WTC11 (cell line): ENCODE results near the gene RAC3. TPM values are rescaled to one million over a fixed set of nuclear protein-coding genes. Genes with fewer than 3 reads are reported as not detected.
"Not testable (repeated sequence)": the region's sequence is repeated elsewhere in the genome, so short reads cannot be mapped to it uniquely, and the experiment has no call there.

ENCODE experiments used
- ATAC-seq: fragments of 200-7000 bp; cut with Tn5 transposase; 2 replicates; pipeline ENCODE4 v1.10.0; 2021; ENCODE audit warnings: mild to moderate bottlenecking, moderate library complexity
- CTCF ChIA-PET: fragments of 300-600 bp; sonication (Branson Sonifier 250); formaldehyde crosslinking; loops from one replicate; lab custom pipeline; 2021; ENCODE audit warnings: antibody characterized with exemption; lab: Charles Lee
- POLR2A ChIA-PET: fragments of 350-600 bp; sonication (Branson Sonifier 250); formaldehyde crosslinking; loops from one replicate; lab custom pipeline; 2021; ENCODE audit warnings: antibody characterized with exemption; lab: Charles Lee
- DNase-seq: peaks from one replicate; pipeline ENCODE4 v3.0.0; 2021; ENCODE audit warnings: low spot score
- H3K27ac Mint-ChIP-seq: 2 replicates; pipeline ENCODE4 v1.8.0; 2021; ENCODE audit warnings: mixed read lengths
- H3K27me3 Mint-ChIP-seq: 2 replicates; pipeline ENCODE4 v1.8.0; 2021; ENCODE audit warnings: low read depth, mild to moderate bottlenecking, moderate library complexity, mixed read lengths
- H3K36me3 Mint-ChIP-seq: 2 replicates; pipeline ENCODE4 v1.8.0; 2021; ENCODE audit warnings: mixed read lengths
- H3K4me1 Mint-ChIP-seq: 2 replicates; pipeline ENCODE4 v1.8.0; 2022; ENCODE audit warnings: mixed read lengths
- H3K4me3 Mint-ChIP-seq: 2 replicates; pipeline ENCODE4 v1.8.0; 2021; ENCODE audit warnings: mild to moderate bottlenecking, moderate library complexity, mixed read lengths
- H3K9me3 Mint-ChIP-seq: 2 replicates; pipeline ENCODE4 v1.8.0; 2021; ENCODE audit warnings: mixed read lengths
- ARID4B ChIP-seq: sonication (generic); formaldehyde crosslinking; IDR thresholded peaks from 2 replicates; pipeline ENCODE4 v1.8.0; 2023; ENCODE audit warnings: missing genetic modification reagents, mild to moderate bottlenecking, borderline replicate concordance
- CREM ChIP-seq: sonication (generic); formaldehyde crosslinking; IDR thresholded peaks from 2 replicates; pipeline ENCODE4 v1.8.1; 2022; ENCODE audit warnings: mild to moderate bottlenecking, missing genetic modification reagents, moderate library complexity
- ELF4 ChIP-seq: sonication (generic); formaldehyde crosslinking; IDR thresholded peaks from 2 replicates; pipeline ENCODE4 v1.8.1; 2022; ENCODE audit warnings: low read depth, mild to moderate bottlenecking, moderate library complexity, missing genetic modification reagents
- FOXP4 ChIP-seq: sonication (generic); formaldehyde crosslinking; IDR thresholded peaks from 2 replicates; pipeline ENCODE4 v1.8.0; 2022; ENCODE audit warnings: mild to moderate bottlenecking, missing genetic modification reagents
- NFYB ChIP-seq: sonication (generic); formaldehyde crosslinking; conservative IDR thresholded peaks from 2 replicates; pipeline ENCODE4 v1.8.0; 2022; ENCODE audit warnings: low read depth, missing genetic modification reagents
- SMAD4 ChIP-seq: sonication (generic); formaldehyde crosslinking; IDR thresholded peaks from 2 replicates; pipeline ENCODE4 v1.8.0; 2022; ENCODE audit warnings: mild to moderate bottlenecking, missing genetic modification reagents
- TEAD1 ChIP-seq: sonication (generic); formaldehyde crosslinking; IDR thresholded peaks from 2 replicates; pipeline ENCODE4 v1.8.0; 2022; ENCODE audit warnings: mild to moderate bottlenecking, missing genetic modification reagents
- TP53 ChIP-seq: sonication (generic); formaldehyde crosslinking; IDR thresholded peaks from 2 replicates; pipeline ENCODE4 v1.8.1; 2023; ENCODE audit warnings: mild to moderate bottlenecking, missing genetic modification reagents
- ZBTB21 ChIP-seq: sonication (generic); formaldehyde crosslinking; IDR thresholded peaks from 2 replicates; pipeline ENCODE4 v1.8.1; 2023; ENCODE audit warnings: mild to moderate bottlenecking, missing genetic modification reagents, borderline replicate concordance
- ZNF121 ChIP-seq: sonication (generic); formaldehyde crosslinking; IDR thresholded peaks from 2 replicates; pipeline ENCODE4 v1.8.0; 2023; ENCODE audit warnings: missing genetic modification reagents
- total RNA-seq: library from RNA; stranded (reverse); gene quantifications from 3 replicates; pipeline ENCODE4 v1.2.3, GENCODE V29; 2021
- TF ChIP-seq, protein P1 (sequence below): sonication (generic); formaldehyde crosslinking; conservative IDR thresholded peaks from 2 replicates; pipeline ENCODE4 v1.8.1; 2023; ENCODE audit warnings: mild to moderate bottlenecking, low read depth, missing genetic modification reagents, moderate library complexity
- TF ChIP-seq, protein P2 (sequence below): sonication (generic); formaldehyde crosslinking; IDR thresholded peaks from 2 replicates; pipeline ENCODE4 v1.8.1; 2023; ENCODE audit warnings: mild to moderate bottlenecking, missing genetic modification reagents
- TF ChIP-seq, protein P3 (sequence below): fragments of 200-600 bp; IDR thresholded peaks from 2 replicates; pipeline ENCODE4 v1.8.0; 2022; ENCODE audit warnings: antibody characterized with exemption
- TF ChIP-seq, protein P4 (sequence below): sonication (generic); formaldehyde crosslinking; IDR thresholded peaks from 2 replicates; pipeline ENCODE4 v1.8.1; 2022; ENCODE audit warnings: mild to moderate bottlenecking, missing genetic modification reagents, moderate library complexity, borderline replicate concordance

The RAC3 gene
- total RNA-seq, 1 experiment from 2014 or later: 163 TPM

DNA sequence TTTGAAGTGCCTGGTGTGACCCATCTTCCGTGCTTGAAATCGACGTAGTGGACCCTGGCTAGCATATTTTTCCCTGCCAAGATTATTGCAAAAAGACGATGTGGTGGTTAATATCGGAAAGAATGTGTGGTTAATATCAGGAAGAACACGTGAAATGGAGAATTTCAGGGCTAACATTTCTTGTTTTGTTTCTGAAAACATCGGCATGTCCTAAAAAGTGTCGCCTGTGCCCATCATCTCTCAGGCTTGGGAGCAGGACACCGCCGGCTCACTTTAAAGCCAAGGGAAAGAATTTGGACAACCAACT lies 6.4 kb downstream of the RAC3 start (continued):
- TF ChIP-seq FOXP4 (CRISPR knock-in tag): no peak
- TF ChIP-seq, protein P1, sequence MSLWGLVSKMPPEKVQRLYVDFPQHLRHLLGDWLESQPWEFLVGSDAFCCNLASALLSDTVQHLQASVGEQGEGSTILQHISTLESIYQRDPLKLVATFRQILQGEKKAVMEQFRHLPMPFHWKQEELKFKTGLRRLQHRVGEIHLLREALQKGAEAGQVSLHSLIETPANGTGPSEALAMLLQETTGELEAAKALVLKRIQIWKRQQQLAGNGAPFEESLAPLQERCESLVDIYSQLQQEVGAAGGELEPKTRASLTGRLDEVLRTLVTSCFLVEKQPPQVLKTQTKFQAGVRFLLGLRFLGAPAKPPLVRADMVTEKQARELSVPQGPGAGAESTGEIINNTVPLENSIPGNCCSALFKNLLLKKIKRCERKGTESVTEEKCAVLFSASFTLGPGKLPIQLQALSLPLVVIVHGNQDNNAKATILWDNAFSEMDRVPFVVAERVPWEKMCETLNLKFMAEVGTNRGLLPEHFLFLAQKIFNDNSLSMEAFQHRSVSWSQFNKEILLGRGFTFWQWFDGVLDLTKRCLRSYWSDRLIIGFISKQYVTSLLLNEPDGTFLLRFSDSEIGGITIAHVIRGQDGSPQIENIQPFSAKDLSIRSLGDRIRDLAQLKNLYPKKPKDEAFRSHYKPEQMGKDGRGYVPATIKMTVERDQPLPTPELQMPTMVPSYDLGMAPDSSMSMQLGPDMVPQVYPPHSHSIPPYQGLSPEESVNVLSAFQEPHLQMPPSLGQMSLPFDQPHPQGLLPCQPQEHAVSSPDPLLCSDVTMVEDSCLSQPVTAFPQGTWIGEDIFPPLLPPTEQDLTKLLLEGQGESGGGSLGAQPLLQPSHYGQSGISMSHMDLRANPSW (CRISPR knock-in tag): no peak
- TF ChIP-seq ELF4 (CRISPR knock-in tag): no peak
- TF ChIP-seq, protein P2, sequence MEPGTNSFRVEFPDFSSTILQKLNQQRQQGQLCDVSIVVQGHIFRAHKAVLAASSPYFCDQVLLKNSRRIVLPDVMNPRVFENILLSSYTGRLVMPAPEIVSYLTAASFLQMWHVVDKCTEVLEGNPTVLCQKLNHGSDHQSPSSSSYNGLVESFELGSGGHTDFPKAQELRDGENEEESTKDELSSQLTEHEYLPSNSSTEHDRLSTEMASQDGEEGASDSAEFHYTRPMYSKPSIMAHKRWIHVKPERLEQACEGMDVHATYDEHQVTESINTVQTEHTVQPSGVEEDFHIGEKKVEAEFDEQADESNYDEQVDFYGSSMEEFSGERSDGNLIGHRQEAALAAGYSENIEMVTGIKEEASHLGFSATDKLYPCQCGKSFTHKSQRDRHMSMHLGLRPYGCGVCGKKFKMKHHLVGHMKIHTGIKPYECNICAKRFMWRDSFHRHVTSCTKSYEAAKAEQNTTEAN (CRISPR knock-in tag): no peak

GRCh38 chr17:82038796-82039409 lies 7.4 kb downstream of the RAC3 start:
- H3K36me3 Mint-ChIP-seq, H3K27ac Mint-ChIP-seq, ATAC-seq, H3K4me3 Mint-ChIP-seq, DNase-seq, POLR2A ChIA-PET, H3K9me3 Mint-ChIP-seq: not testable (repeated sequence)
- Mint-ChIP-seq H3K4me1 (peaks cover 40% of the 10 kb centered on the region), H3K27me3 (peaks cover 10% of the 10 kb centered on the region)
- CTCF ChIA-PET: interaction anchor here (0.8 to 2.0 kb wide), 3 partner anchors 8 to 68 kb away, joined by 3 to 16 read pairs (median 3); no protein-coding TSS in a partner anchor

DNA sequence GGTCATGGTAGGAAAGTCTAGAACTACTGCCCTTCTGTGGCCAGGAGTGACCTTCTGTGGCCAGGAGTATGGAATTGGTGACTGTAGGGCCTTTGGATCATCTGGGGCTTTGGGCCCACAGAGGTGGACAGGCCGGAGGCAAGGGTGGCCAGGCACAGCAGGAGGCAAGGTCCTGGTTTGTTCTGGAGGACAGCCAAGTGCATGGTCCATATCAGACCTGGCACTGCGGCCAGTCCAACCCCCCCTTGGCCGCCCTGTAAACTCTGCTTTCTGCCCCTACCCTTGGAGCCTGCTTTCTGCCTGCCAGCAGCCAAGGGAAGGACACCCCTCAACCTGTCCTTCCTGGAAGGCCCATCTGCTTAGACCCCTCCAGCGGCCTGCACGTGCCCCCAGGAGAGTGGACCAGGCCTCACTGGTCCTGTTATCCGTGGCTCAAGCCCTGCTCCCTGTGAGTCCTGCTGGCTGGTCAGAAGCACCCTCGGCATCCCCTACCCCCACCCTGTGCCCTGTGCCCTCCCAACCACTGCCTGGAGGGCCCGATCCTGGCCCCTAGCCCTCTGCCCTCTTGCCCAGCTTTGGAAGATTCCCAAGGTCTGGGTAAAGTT lies 8.3 kb downstream of the RAC3 start:
- ATAC-seq (no peak), DNase-seq (no peak)
- Mint-ChIP-seq H3K27ac (no peak overlapping the region), H3K27me3 (peaks cover 10% of the 10 kb centered on the region), H3K36me3 (0 out of 2 replicates have a peak, but pooled peaks cover 6% of the 10 kb centered on the region), H3K4me3 (no peak overlapping the region), H3K4me1 (peaks cover 40% of the 10 kb centered on the region), H3K9me3 (no peaks in the 10 kb centered on the region)
- ChIA-PET CTCF (interaction anchor here (1.3 to 1.8 kb wide), 2 partner anchors 9 to 10 kb away, joined by 3 to 13 read pairs; no protein-coding TSS in a partner anchor), POLR2A (no interaction called here)
- no peak for TF ChIP-seq ZNF121 (CRISPR knock-in tag)
- no peak for TF ChIP-seq TEAD1 (CRISPR knock-in tag)
- TF ChIP-seq SMAD4 (CRISPR knock-in tag): no peak
- TF ChIP-seq, protein P3, sequence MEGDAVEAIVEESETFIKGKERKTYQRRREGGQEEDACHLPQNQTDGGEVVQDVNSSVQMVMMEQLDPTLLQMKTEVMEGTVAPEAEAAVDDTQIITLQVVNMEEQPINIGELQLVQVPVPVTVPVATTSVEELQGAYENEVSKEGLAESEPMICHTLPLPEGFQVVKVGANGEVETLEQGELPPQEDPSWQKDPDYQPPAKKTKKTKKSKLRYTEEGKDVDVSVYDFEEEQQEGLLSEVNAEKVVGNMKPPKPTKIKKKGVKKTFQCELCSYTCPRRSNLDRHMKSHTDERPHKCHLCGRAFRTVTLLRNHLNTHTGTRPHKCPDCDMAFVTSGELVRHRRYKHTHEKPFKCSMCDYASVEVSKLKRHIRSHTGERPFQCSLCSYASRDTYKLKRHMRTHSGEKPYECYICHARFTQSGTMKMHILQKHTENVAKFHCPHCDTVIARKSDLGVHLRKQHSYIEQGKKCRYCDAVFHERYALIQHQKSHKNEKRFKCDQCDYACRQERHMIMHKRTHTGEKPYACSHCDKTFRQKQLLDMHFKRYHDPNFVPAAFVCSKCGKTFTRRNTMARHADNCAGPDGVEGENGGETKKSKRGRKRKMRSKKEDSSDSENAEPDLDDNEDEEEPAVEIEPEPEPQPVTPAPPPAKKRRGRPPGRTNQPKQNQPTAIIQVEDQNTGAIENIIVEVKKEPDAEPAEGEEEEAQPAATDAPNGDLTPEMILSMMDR: no peak

GRCh38 chr17:82041144-82041814 lies 9.8 kb downstream of the RAC3 start:
- ATAC-seq: no peak
- ChIA-PET CTCF (interaction anchor here (1.7 to 1.8 kb wide), 2 partner anchors 11 to 63 kb away, joined by 3 to 13 read pairs; no protein-coding TSS in a partner anchor), POLR2A (no interaction called here)
- no peaks in the 10 kb centered on the region for H3K36me3 Mint-ChIP-seq
- H3K27me3 Mint-ChIP-seq: peaks cover 10% of the 10 kb centered on the region
- no peak overlapping the region for H3K4me3 Mint-ChIP-seq
- H3K9me3 Mint-ChIP-seq: no peaks in the 10 kb centered on the region
- H3K4me1 Mint-ChIP-seq: peaks cover 34% of the 10 kb centered on the region
- DNase-seq: no peak
- H3K27ac Mint-ChIP-seq: peak overlapping the region; percentile 34; the same call in 1 of the 2 replicates
- TF ChIP-seq NFYB (CRISPR knock-in tag) (no peak), CREM (CRISPR knock-in tag) (no peak), ARID4B (CRISPR knock-in tag) (no peak), TP53 (CRISPR knock-in tag) (no peak), ZBTB21 (CRISPR knock-in tag) (no peak)
- TF ChIP-seq, protein P4, sequence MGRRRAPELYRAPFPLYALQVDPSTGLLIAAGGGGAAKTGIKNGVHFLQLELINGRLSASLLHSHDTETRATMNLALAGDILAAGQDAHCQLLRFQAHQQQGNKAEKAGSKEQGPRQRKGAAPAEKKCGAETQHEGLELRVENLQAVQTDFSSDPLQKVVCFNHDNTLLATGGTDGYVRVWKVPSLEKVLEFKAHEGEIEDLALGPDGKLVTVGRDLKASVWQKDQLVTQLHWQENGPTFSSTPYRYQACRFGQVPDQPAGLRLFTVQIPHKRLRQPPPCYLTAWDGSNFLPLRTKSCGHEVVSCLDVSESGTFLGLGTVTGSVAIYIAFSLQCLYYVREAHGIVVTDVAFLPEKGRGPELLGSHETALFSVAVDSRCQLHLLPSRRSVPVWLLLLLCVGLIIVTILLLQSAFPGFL (CRISPR knock-in tag): no peak
